ENCODE data around the gene ABCD1. TPM values are rescaled to one million over a fixed set of nuclear protein-coding genes. Genes with fewer than 3 reads are reported as not detected.

Gene ABCD1
- total RNA-seq, 2 experiments from 2014 or later, result 8.6 to 9.2 TPM

- Histone ChIP-seq H3K9me3 (ENCODE audit: control insufficient read depth in 1 of 2, insufficient read depth in 1 of 2, low read length in 2 of 2) (no peaks in the 10 kb centered on the region), H3K4me1 (ENCODE audit: insufficient read depth, low read length) (peaks cover 26% of the 10 kb centered on the region), H3K36me3 (ENCODE audit: insufficient read depth, low read length) (peaks cover 44% of the 10 kb centered on the region), H3K27me3 (ENCODE audit: control insufficient read depth in 1 of 2, insufficient read depth in 2 of 2, low read length in 2 of 2) (no peaks in the 10 kb centered on the region), H3K4me3 (ENCODE audit: low read length) (no peak overlapping the region), H3K27ac (ENCODE audit: low read depth in 1 of 2, low read length in 2 of 2) (no peak overlapping the region)
- H3K27ac Mint-ChIP-seq, result no peak overlapping the region
- no peaks in the 10 kb centered on the region for H3K9me3 Mint-ChIP-seq
- CTCF ChIA-PET, result no interaction called here
- no peak for TF ChIP-seq CTCF (IDR thresholded peaks at IDR 0.05)
- POLR2A ChIA-PET, result no interaction called here
- H3K36me3 Mint-ChIP-seq (ENCODE audit: low read depth), result peaks cover 52% of the 10 kb centered on the region
- H3K4me1 Mint-ChIP-seq (ENCODE audit: low read depth), result peaks cover 20% of the 10 kb centered on the region
- ATAC-seq (ENCODE audit: poor library complexity) (no peak), DNase-seq (no peak)
- no peaks in the 10 kb centered on the region for H3K27me3 Mint-ChIP-seq
- H3K4me3 Mint-ChIP-seq, result no peak overlapping the region
- intact Hi-C loops (cut with DNase I, micrococcal nuclease), result no loop called here
Observed at GRCh38 chrX:153719238-153719637, 5.4 kb upstream of the ABCD1 start.

- Histone ChIP-seq H3K27ac (ENCODE audit: low read depth in 1 of 2, low read length in 2 of 2) (no peak overlapping the region), H3K4me3 (ENCODE audit: low read length) (no peak overlapping the region), H3K9me3 (ENCODE audit: control insufficient read depth in 1 of 2, insufficient read depth in 1 of 2, low read length in 2 of 2) (no peaks in the 10 kb centered on the region), H3K27me3 (ENCODE audit: control insufficient read depth in 1 of 2, insufficient read depth in 2 of 2, low read length in 2 of 2) (no peaks in the 10 kb centered on the region), H3K4me1 (ENCODE audit: insufficient read depth, low read length) (peaks cover 26% of the 10 kb centered on the region), H3K36me3 (ENCODE audit: insufficient read depth, low read length) (peaks cover 40% of the 10 kb centered on the region)
- Mint-ChIP-seq H3K4me1 (ENCODE audit: low read depth) (peaks cover 20% of the 10 kb centered on the region), H3K27ac (no peak overlapping the region), H3K9me3 (no peaks in the 10 kb centered on the region), H3K36me3 (ENCODE audit: low read depth) (peaks cover 47% of the 10 kb centered on the region), H3K4me3 (no peak overlapping the region), H3K27me3 (no peaks in the 10 kb centered on the region)
- no peak for TF ChIP-seq CTCF (IDR thresholded peaks at IDR 0.05)
- POLR2A ChIA-PET, result no interaction called here
- no peak for DNase-seq
- CTCF ChIA-PET, result no interaction called here
- intact Hi-C loops (cut with DNase I, micrococcal nuclease), result loop anchor here in 1 of 2 experiments (5.0 kb wide), 1 partner anchor 117 kb away; no protein-coding TSS in a partner anchor
- no peak for ATAC-seq (ENCODE audit: poor library complexity)
Observed at GRCh38 chrX:153719701-153720100, 5.0 kb upstream of the ABCD1 start.

GRCh38 chrX:153722704-153723350 lies 1.8 kb upstream of the ABCD1 start:
- Mint-ChIP-seq H3K9me3 (no peaks in the 10 kb centered on the region), H3K27me3 (no peaks in the 10 kb centered on the region), H3K27ac (peak overlapping the region; percentile 84), H3K36me3 (ENCODE audit: low read depth) (peaks cover 32% of the 10 kb centered on the region), H3K4me3 (peak overlapping the region; percentile 91), H3K4me1 (ENCODE audit: low read depth) (peaks cover 32% of the 10 kb centered on the region)
- ATAC-seq (ENCODE audit: poor library complexity) (no peak), DNase-seq (peak in 2 of 14 experiments; percentile 13 to 32)
- peaks cover 28% of the 10 kb centered on the region for H3K36me3 ChIP-seq (ENCODE audit: insufficient read depth, low read length)
- POLR2A ChIA-PET, result no interaction called here
- peak overlapping the region; percentile 68 for H3K4me3 ChIP-seq (ENCODE audit: low read length)
- CTCF ChIA-PET, result no interaction called here
- H3K27ac ChIP-seq (ENCODE audit: low read depth in 1 of 2, low read length in 2 of 2), result peak overlapping the region; percentile 39 to 44
- H3K9me3 ChIP-seq (ENCODE audit: control insufficient read depth in 1 of 2, insufficient read depth in 1 of 2, low read length in 2 of 2), result no peaks in the 10 kb centered on the region
- H3K4me1 ChIP-seq (ENCODE audit: insufficient read depth, low read length), result peaks cover 57% of the 10 kb centered on the region
- TF ChIP-seq CTCF (IDR thresholded peaks at IDR 0.05), result no peak
- intact Hi-C loops (cut with DNase I, micrococcal nuclease), result loop anchor here in 1 of 2 experiments (5.0 kb wide), 1 partner anchor 121 kb away; no protein-coding TSS in a partner anchor
- H3K27me3 ChIP-seq (ENCODE audit: control insufficient read depth in 1 of 2, insufficient read depth in 2 of 2, low read length in 2 of 2), result no peaks in the 10 kb centered on the region

Measured in CD4-positive, alpha-beta T cell (primary cell).